GM21825 (cell line): Measurements from ENCODE around the gene MTX1.
"Not testable (repeated sequence)": the region's sequence is repeated elsewhere in the genome, so short reads cannot be mapped to it uniquely, and the experiment has no call there.

Experiments
- ATAC-seq: cut with Tn5 transposase; IDR thresholded peaks from one replicate; pipeline ENCODE4 v1.9.1; 2021; ENCODE audit warnings: mild to moderate bottlenecking, moderate library complexity; ENCODE audit not compliant: unreplicated experiment

The MTX1 gene

GRCh38 chr1:155205969-155206593, 2.4 kb upstream of the MTX1 start:
- ATAC-seq = no peak

GRCh38 chr1:155206891-155207805, 1.3 kb upstream of the MTX1 start:
- ATAC-seq = no peak

- ATAC-seq = no peak
These were observed 522 bp upstream of the MTX1 start, which contains the start of gene THBS3 for GRCh38 chr1:155207806-155208540. THBS3 (minus strand) TSS chr1:155207897; CDS start chr1:155207876, 21 bp downstream.

- no peak for ATAC-seq
These were observed 822 bp downstream of the MTX1 start for GRCh38 chr1:155209312-155209721.

GRCh38 chr1:155210314-155211104, 2.0 kb downstream of the MTX1 start:
- no peak for ATAC-seq

GRCh38 chr1:155211381-155212050, 3.0 kb downstream of the MTX1 start:
- ATAC-seq = not testable (repeated sequence)

GRCh38 chr1:155212051-155212440, 3.6 kb downstream of the MTX1 start:
- ATAC-seq = not testable (repeated sequence)

- not testable (repeated sequence) for ATAC-seq
These were observed 6.2 kb downstream of the MTX1 start for GRCh38 chr1:155214702-155215101.

- no peak for ATAC-seq
These were observed 10.5 kb downstream of the MTX1 start for GRCh38 chr1:155218854-155219591.

- ATAC-seq = no peak
These were observed 11.1 kb downstream of the MTX1 start for GRCh38 chr1:155219592-155220031.

GRCh38 chr1:155220211-155220965, 11.9 kb downstream of the MTX1 start:
- ATAC-seq = not testable (repeated sequence)

- no peak for ATAC-seq
These were observed 14.6 kb downstream of the MTX1 start for GRCh38 chr1:155223047-155223446.

GRCh38 chr1:155225404-155225759, 16.9 kb downstream of the MTX1 start:
- ATAC-seq = not testable (repeated sequence)

- ATAC-seq = peak; percentile 35
These were observed 17.9 kb downstream of the MTX1 start for GRCh38 chr1:155226188-155226909.

GRCh38 chr1:155226910-155227260, 18.4 kb downstream of the MTX1 start:
- ATAC-seq = no peak

GRCh38 chr1:155227261-155228095, 19.0 kb downstream of the MTX1 start:
- peak; percentile 79 for ATAC-seq

- ATAC-seq = no peak
These were observed 19.6 kb downstream of the MTX1 start for GRCh38 chr1:155228096-155228427.
